NCI-H524 (cell line): Measurements from ENCODE around the gene GLYR1.

Source experiments
- DNase-seq, 2 experiments: peaks; one replicate each; lab custom pipeline; 2025; lab: John Stamatoyannopoulos, UW

GLYR1 gene

DNA sequence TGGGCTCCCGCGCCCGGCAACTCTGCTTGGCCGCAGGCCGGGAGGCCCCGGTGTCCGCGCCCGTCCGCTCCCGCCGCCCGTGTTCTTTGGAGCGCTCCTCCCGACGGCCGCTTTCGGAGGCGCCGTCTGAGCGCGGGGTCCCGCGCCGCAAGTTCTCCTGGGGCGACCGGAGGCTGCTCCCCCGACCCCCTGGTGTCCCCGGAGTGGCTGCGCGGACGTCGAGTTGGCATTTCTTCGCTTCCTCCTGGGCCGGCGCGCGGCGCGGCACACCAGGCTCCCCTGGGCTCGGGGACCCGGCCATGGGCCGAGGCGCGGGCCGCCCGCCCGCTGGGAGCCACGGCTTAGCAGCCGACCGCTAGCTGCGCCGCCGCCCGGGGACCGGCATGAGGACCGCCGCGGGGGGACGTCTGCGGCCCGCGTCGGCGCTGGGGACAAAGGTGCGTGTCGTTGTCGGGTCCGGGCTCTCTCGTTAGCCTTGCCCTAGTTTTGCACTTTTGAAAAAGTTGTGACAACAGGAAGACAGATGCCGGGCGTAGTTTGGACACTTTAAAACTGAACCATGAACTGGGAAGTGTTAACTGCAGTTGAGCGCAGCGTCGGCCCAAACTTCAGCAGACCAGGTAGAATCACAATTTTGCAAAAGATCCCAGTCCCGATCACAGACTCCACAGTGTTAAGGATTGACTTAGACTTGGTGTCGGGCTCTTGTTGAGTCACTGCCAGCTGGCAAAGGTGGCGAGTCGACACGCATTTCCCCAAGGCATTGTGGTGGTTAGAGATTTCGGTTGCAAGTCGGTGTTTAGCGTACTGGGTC is 893 bp upstream of the GLYR1 start:
- peak in 1 of 2 experiments; percentile 30 for DNase-seq

DNA sequence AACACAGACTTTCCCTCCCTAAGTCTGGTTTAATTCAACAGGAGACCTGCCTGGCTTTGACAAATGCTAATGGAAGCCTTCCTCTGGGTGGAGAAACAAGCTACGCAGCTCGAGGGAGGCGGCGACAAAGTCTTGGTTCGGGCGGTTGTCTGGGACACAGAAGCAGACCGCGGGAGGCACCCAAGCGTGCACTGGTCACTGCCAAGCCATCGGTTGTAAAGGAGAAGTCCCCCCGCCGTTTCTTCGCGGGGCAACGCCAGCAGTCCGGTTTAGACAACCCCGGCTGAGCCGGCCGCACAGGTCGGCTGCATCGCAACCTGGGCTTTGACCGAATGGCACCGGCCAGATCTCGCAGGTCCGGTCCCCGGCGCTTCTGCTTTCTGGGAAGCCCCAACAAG is 586 bp downstream of the GLYR1 start:
- DNase-seq: no peak

DNA sequence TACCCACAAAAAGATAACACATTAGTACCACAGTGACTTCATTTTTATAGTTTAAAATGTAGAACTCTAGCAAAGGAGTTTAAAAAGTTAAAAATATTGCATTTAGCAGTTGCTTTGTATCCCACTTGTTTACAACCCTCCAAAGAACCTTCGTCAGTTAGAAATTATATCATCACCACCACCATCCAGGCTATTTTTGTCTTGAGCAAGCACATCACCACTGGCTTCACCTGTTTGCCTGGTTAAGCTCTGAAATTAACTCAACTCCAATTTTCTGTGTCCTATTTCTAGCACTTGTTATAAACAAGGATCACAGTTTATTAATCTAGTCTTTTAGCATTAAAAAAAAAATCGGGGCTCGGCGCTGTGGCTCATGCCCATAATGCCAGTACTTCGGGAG is 6.1 kb downstream of the GLYR1 start:
- no peak for DNase-seq

DNA sequence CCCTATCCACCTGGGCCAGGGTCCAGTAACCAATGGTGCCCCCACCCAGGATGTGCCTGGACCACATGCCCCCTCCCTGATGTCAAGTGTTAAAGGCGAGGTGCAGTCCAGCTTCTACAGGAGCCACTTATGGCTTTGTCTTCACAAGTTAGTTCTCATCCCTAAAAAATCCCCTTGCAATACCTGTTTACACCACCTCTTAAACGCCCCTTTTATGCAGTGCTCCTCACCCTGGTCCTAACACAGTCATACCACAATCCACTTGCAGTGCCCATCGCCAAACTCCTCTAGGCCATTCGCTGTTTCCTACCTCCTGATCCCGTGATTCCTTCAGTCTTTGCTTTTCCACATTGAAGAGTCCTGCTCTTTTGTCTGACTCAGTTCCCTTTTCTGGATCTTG is 7.1 kb downstream of the GLYR1 start:
- DNase-seq: no peak

DNA sequence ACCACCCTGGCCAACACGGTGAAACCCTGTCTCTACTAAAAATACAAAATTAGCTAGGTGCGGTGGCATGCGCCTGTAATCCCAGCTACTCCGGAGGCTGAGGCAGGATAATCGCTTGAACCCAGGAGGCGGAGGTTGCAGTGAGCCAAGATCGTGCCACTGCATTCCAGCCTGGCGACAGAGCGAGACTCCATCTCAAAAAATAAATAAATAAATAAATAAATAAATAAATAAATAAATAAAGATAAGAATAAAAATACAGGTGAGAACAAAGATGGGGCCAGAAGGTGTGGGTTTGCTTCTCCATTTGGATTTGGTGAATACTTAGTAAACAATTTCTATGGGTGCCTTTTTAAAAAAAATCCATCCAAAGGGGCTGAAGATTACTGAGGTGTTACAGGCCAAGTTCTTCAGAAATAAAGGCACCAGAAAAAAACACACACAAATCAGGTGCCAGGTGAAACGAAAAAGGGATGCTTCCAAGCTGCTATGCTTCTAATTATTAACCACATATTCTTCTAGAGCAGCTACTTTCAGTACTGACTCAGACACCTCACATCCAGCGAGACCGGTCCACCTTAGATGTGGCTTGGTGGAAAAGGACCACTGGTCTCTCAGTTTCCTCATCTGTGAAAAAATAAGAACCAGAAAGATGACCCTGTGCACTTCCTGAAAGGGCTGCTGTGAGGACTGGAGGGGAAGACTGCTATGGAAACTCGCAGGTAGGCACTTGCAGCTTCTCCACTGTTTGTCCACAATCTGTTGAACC is 9.2 kb downstream of the GLYR1 start:
- no peak for DNase-seq

DNA sequence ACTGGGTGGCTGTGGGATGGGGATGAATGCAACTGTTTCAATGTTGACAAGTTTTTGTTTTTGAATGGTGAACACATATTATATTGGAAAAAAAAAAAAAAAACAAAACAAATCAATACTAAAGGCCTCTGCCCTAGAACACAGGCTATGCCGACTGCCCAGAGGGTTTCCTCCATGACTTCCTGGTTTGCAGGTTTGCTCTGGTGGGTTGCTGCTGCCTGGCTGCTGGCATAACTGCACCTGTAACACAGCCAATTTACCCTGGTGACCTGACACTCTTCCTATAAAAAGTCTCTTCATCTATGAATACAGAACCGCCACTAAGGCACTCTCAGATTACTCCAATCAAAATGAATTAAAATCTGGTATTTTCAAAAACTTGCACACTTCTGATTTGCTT is 10.4 kb downstream of the GLYR1 start:
- no peak for DNase-seq

DNA sequence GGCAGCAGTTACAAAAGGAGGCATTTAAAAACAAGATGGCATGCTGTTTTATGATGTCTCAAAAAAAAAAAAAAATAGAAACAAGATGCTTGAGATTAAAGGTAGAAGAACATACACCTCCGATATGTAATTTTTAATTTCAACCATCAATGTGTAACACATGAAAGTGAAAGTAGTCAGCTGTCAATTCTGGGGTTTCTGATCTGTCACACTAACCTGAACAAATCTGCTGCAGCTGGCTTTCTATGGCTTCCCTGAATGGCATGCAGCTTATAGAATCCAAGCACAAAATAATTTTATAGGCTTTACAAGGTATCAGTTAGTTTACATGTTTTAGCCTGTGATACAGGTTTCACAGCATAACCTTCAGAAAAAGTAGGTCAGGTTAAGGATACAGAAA is 13.5 kb downstream of the GLYR1 start:
- DNase-seq: no peak

DNA sequence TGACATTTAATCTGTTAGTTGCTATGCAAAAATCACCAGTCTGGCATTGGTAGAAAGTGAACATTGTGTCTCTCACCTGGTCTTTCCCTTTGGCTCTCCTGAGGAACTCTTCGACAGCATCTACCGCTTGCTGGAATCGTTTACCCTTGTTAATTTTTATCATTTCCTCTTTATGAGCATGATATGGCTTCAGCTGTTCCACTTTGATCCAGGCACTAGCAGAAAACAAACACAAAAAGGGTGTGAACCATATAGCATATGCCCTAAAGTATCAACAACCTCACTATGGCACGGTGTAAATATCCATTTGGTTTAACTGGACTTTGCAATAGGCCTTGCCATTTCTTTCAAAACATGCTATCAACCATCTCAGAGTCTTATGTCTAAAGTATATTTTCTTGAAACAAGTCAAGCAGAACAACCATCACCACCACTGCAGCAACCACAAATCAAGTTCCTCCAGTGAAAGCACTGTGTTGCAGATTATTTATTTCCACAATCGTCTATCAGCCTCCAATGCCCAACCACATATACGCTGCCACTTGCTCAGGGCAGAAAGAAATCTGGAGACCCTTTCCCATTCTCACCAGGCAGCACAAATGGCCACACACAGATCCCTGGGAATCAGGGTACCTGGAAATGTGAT is 14.3 kb downstream of the GLYR1 start:
- DNase-seq: no peak

DNA sequence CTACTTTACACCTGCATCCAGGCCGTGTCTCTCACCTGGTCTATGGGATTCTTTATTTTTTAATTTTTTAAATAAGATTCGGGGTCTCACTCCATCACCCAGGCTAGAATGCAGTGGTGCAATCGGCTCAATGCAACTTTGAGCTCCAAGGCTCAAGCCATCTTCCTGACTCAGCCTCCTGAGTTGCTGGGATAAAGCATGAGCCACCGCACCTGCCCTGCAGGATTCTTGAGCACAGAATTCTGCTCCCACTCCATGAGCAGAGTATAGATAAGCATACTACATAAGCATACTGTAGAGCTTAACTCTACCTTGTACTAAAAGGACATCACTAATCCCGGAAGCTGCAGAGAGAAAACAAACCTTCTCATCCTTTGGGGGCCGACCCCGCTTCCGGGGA is 15.5 kb downstream of the GLYR1 start:
- no peak for DNase-seq

DNA sequence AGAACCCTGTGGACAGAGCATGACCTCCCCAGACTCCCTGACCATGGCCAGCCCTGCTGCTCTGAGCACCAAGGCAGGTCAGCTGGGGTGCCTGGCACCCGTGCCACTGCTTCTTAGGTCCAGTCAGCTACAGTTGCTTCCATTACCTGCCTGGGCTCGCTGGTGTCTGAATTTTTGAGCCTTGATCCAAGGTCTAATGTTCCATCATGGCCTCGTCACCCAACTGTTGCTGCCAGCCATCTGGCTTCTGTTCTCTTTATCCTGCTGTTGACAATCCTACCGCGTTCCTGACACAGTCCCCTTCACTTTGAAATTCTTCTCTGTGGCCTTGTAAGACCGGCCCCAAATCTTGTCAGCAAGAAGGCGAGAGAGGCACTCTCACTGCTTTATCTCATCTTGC is 16.7 kb downstream of the GLYR1 start:
- DNase-seq: no peak

DNA sequence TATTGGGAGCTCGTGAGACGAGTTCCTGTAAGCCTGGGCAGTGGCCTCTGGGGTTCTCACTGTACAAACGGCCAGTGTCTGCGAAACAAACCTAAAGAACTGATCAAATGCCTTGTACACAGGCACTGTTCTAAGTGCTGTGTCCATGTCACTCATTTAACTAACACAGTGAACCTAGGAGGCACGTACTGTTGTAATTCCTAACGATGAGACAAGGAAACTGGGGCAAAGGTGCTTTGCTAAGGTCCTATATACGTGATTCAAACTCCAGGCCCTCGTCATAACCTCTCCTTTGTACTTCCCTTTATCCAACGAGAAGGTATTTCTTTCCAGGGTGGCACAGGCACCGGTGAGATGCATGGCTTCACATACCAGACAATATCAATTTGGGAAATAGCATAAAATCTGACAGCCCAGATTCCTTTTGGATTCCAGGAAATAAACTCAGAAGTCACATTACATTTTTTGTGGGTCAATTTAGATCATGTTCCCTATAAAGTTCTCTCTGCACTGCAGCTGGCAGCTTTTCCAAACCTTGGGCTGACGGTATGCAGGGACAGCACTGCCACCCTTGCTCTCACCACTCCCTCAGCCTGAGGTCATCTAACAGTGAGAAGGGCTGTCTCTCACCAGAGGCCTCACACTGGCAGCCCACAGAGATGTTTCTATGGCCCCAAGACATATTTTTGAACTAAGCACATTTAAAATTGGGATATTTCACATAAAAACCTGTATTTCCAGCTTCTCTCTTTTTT is 18.3 kb downstream of the GLYR1 start:
- no peak for DNase-seq

DNA sequence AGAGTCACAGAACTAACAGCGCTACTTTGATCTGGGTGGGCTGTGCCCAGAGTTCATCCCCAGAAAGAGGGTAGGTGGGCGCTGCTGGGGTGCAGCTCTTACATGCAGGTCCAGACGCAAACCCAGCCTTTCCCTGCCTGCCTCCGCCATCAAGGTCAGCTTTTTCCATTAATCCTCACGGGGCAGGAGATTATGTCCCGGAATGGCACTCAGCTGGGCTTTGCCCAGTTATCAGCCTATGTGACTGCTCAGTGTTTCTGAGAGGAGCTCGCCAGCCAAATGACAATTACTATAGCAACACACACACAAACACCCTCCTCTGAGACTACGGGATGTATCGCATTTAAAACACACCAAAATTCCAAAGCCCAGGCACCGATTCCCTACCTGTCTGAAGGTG is 20.1 kb downstream of the GLYR1 start:
- no peak for DNase-seq

DNA sequence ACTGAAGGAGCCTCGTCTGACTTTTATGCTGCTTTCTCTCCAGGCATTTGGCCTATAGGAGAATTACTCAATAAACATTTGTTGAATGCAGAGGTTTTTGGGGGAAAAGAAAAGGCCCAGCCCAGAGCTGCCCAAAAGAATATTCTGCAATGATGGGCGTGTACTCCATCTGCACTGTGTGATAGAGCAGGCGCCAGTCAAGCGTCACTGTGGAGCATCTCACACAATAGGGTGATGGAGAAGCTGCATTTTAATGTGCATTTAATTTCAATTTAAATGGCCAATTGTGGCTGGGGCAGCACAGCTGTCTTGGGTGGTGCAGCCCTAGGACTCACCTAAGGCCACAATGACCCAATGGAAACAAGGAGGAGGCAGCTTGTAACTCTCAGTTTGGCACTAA is 20.6 kb downstream of the GLYR1 start:
- no peak for DNase-seq

DNA sequence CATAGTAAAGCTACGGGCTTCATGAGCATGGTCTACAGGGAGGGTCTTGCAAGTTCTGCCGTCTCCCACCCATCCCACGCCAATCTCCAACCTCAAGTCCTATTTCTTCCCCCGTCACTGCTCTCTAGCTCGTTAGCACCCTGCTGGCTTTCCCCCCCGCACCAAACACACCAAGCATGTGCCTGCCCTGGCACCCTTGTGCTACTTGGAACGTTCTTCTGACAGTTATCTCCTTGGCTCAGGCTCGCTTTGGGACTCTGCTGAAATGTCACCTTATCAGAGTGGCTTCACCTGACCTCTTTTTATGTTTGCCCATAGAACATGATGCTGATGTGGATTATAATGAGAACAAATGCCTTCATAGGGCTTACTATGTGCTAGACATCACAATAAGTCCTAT is 21.9 kb downstream of the GLYR1 start:
- DNase-seq: no peak

DNA sequence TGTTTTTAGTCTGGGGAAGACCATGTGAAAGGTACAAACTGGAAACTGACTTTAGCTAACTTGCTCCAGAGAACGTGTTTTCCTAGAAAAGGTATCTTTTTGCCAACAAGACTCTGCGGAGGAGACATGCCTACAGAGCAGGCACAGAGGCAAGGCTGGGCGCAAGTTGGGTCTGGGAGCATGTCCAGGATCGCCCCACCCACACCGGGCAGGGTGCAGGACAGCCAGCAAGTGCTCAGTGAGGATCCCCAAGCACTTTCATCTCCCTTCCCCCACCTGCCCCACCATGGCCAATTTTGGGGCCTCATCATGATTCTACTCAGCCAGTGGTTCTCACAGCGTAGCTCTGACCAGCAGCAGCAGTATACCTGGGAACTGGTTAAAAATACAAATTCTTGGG is 26.4 kb downstream of the GLYR1 start:
- DNase-seq: no peak

DNA sequence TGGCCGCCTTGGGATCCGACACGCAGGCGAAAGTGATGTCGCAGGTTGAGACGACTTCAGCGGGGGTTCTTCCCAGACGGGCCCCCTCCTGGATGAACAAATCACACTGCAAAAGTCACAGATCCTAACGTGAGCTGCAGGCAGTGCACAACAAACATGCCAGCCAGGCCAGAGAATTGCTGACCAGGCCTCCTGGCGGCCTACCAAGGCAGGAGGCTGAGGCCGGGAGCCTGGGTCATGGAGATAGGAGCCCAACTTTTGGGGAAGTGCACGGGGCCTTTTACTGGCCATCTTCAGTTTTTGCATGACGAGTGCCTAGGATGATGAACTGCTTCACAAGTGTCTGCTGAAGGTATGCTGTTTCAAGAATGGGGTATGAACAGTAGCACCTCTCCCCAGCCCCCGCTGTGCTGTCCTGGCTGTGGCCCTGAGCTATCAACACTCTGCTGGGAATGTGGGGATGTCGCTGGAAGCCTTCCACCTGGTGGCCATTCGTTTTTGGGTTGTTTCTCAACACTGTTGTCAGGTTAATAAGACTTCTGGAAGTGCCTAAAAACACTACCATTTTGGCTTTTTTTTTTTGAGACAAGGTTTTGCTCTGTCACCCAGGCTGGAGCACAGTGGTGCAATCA is 32.4 kb downstream of the GLYR1 start:
- DNase-seq: no peak

DNA sequence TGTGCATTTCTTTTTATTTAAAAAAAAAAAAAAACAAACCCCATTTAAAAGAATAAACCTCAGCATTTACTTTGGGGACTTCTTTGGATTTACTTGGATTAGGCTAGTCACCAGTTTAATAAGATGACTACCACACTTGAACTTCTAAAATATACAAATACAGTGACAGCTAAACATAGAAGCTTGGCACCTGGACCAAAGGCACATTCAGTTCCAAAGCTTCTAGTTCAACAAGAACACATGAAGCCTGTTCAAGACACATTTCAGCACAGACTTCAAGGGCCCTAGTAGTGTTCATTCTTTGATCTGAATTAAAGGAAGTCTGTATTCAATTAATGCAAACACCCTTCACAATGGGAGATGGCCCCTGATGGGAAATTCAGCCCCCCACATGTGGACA is 33.0 kb downstream of the GLYR1 start:
- DNase-seq: no peak

DNA sequence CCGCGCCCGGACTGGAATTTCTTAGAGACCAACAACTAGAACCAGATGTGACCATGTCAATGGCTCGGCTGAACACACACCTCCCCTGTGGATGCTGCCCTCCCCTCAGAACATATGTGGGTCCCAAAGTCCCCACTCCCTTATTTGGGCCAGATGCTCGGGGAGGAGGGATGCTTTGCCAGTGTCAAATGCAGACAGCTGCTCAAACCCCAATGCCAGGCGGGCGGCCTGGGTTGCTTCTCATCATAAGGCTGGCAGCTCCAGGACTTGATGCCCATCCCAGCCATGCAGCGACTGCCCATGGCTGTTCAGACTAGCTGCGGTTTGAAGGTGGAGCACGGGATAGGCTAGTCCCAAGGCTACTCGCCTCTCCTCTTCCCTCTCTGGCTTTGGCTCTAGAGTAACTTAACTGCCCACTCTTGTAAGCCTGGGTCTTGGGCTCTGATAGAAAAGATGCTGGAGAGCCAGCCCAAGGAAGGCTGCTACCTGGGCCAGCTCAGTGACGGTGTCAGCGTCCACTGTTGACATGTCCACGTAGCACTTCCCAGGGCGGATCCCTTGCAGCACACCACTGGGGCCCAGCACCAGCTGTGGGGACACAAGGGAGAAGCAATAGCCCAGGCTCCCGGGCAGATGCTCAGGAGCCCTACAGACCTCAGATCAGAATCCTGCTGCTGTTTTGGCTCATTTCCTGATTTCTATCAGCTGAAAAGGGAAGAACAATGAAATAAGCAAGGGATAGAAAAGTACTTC is 33.7 kb downstream of the GLYR1 start:
- no peak for DNase-seq

DNA sequence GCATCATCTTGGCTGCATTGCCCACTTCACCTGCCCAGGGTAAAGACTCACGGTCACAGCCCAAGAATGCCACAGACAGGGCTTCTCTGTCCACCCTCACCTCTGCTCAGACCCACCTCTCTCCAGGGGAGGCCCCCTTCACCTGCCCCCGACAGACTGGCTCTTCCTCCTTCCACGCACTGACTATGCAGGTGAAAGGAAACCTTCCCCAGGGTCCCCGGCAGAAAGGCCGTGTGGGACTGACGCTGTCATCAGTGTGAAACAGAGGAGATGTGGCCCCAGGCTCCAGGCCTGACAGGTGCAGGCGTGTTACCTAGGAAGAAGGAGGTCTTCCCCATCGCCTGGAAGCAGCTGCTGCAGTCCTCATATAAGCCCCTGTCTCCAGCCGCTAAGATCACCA is 35.3 kb downstream of the GLYR1 start:
- no peak for DNase-seq

DNA sequence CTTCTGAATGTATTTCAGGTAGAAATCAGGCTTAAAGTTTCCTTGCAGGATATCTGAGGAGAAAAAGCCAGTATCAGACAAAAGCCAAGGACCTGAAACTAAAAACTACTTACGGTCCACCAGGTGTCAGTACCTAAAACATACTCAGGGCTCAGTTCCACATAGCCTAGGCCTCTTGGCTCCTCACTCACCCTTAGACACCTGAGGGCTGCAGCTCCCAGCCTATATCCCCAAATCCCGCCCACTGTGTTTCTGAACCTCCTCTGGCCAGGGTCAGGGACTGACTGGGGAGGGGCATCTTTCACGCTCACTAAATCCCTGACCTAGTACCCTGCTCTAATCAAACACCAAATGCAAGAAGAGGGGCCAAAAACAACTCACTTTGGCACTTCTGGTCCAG is 35.8 kb downstream of the GLYR1 start:
- DNase-seq: no peak

DNA sequence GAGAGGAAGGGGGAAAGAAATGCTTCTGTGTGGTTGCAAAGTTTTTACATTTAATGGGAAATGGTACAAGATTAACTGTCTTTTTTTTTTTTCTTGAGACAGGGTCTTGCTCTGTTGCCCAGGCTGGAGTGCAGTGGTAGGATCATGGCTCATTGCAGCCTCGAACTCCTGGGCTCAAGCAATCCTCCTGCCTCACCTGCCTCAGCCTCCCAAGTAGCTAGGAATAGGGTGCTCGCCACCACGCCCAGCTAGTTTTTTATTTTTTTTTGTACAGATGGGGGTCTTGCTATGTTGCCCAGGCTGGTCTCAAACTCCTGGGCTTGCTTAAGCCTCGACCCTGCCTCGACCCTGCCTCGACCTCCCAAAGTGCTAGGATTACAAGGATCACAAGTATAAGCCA is 40.8 kb downstream of the GLYR1 start:
- no peak for DNase-seq
